Measurements from ENCODE around the gene SMIM35.
A peak's percentile ranks its signal among the peaks of the same experiment; 100 is the strongest.
"Not testable (repeated sequence)": the region's sequence is repeated elsewhere in the genome, so short reads cannot be mapped to it uniquely, and the experiment has no call there.

SMIM35 gene

GRCh38 chr11:118015385-118015841 is 71.3 kb downstream of the SMIM35 start:
- DNase-seq (ENCODE audit: low read depth), result no peak
- no peak for TF ChIP-seq CTCF (IDR thresholded peaks at IDR 0.05; ENCODE audit: insufficient read depth, low read depth, low read length, missing control alignments)
- H3K4me3 ChIP-seq (ENCODE audit: low read length), result no peak overlapping the region

- no peak for DNase-seq (ENCODE audit: low read depth)
Observed at GRCh38 chr11:118014022-118014421, 72.7 kb downstream of the SMIM35 start.

GRCh38 chr11:118012083-118012669 is 74.6 kb downstream of the SMIM35 start:
- no peak overlapping the region for H3K4me3 ChIP-seq (ENCODE audit: low read length)
- peak; percentile 75 for DNase-seq (ENCODE audit: low read depth)
- no peak for TF ChIP-seq CTCF (IDR thresholded peaks at IDR 0.05; ENCODE audit: insufficient read depth, low read depth, low read length, missing control alignments)

More at GRCh38 chr11:118014022-118014421, 72.7 kb downstream of the SMIM35 start:
- no peak overlapping the region for H3K4me3 ChIP-seq (ENCODE audit: low read length)
- no peak for TF ChIP-seq CTCF (IDR thresholded peaks at IDR 0.05; ENCODE audit: insufficient read depth, low read depth, low read length, missing control alignments)

GRCh38 chr11:118010738-118011461 is 75.9 kb downstream of the SMIM35 start:
- H3K4me3 ChIP-seq (ENCODE audit: low read length), result no peak overlapping the region
- no peak for TF ChIP-seq CTCF (IDR thresholded peaks at IDR 0.05; ENCODE audit: insufficient read depth, low read depth, low read length, missing control alignments)
- DNase-seq (ENCODE audit: low read depth), result no peak

- no peak overlapping the region for H3K4me3 ChIP-seq (ENCODE audit: low read length)
- DNase-seq (ENCODE audit: low read depth), result no peak
- TF ChIP-seq CTCF (IDR thresholded peaks at IDR 0.05; ENCODE audit: insufficient read depth, low read depth, low read length, missing control alignments), result no peak
Observed at GRCh38 chr11:118009864-118010737, 76.7 kb downstream of the SMIM35 start.

GRCh38 chr11:118008271-118008911 is 78.4 kb downstream of the SMIM35 start:
- DNase-seq (ENCODE audit: low read depth), result no peak
- no peak overlapping the region for H3K4me3 ChIP-seq (ENCODE audit: low read length)
- no peak for TF ChIP-seq CTCF (IDR thresholded peaks at IDR 0.05; ENCODE audit: insufficient read depth, low read depth, low read length, missing control alignments)

GRCh38 chr11:118007563-118008270 is 79.0 kb downstream of the SMIM35 start:
- DNase-seq (ENCODE audit: low read depth), result not testable (repeated sequence)

More at GRCh38 chr11:118007563-118008270, 79.0 kb downstream of the SMIM35 start:
- not testable (repeated sequence) for H3K4me3 ChIP-seq (ENCODE audit: low read length)

Measured in epithelial cell of esophagus (primary cell).